Measurements from ENCODE around the gene PMEPA1. TPM values are rescaled to one million over a fixed set of nuclear protein-coding genes. Genes with fewer than 3 reads are reported as not detected.
A peak's percentile ranks its signal among the peaks of the same experiment; 100 is the strongest.
"Not testable (repeated sequence)": the region's sequence is repeated elsewhere in the genome, so short reads cannot be mapped to it uniquely, and the experiment has no call there.

Gene PMEPA1
- total RNA-seq, 1 donor from 2014 or later: 151 TPM

DNA sequence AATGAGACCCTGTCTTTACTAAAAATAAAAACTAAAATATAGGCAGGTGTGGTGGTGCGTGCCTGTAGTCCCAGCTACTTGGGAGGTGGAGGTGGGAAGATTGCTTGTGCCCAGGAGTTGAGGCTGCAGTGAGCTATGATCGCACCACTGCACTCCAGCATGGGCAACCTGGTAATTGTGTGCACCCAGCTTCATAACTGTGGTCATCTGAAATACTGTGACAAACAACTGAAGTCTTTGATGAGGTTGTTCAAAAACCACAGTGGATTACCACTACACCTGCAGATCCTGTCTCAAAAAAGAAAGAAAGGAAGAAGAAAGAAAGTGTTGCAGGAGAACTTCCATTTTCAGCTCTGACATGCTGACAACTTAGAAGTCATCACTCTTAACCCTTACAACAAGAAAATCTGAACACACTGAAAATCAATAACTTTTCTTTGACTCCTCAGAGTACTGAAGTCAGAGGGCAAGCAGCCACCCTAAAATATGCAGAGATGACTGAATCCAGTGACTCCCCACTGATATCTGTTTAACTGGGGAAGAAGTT is 75.8 kb downstream of the PMEPA1 start:
- TF ChIP-seq, protein P1, sequence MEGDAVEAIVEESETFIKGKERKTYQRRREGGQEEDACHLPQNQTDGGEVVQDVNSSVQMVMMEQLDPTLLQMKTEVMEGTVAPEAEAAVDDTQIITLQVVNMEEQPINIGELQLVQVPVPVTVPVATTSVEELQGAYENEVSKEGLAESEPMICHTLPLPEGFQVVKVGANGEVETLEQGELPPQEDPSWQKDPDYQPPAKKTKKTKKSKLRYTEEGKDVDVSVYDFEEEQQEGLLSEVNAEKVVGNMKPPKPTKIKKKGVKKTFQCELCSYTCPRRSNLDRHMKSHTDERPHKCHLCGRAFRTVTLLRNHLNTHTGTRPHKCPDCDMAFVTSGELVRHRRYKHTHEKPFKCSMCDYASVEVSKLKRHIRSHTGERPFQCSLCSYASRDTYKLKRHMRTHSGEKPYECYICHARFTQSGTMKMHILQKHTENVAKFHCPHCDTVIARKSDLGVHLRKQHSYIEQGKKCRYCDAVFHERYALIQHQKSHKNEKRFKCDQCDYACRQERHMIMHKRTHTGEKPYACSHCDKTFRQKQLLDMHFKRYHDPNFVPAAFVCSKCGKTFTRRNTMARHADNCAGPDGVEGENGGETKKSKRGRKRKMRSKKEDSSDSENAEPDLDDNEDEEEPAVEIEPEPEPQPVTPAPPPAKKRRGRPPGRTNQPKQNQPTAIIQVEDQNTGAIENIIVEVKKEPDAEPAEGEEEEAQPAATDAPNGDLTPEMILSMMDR (IDR thresholded peaks at IDR 0.05): no peak
- DNase-seq (ENCODE audit: low spot score): no peak
- Mint-ChIP-seq H3K27ac (ENCODE audit: unreplicated experiment) (no peak overlapping the region), H3K36me3 (ENCODE audit: low read depth) (peaks cover 15% of the 10 kb centered on the region), H3K27me3 (ENCODE audit: low read depth) (no peaks in the 10 kb centered on the region), H3K4me3 (ENCODE audit: unreplicated experiment) (no peak overlapping the region), H3K9me3 (ENCODE audit: low read depth) (peaks cover 21% of the 10 kb centered on the region), H3K4me1 (ENCODE audit: low read depth) (peaks cover 11% of the 10 kb centered on the region)

DNA sequence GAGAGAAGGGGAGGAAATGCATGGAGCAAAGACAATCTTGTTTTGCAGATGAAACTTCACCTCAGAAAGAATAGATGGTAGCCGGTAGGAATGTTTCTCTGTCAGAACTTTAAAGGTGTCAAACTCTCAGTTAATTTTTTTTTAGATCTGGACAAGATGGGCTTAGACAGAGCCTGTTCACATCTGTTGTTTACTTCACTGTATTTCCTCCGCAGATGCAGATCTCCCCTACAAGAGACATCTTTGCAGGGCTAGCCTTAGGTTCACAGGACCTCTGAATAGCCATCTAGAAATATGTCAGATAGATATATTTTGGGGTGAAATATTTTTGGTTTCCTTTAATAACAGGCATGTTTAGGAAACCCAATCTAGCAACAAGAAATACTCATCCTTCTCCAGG is 77.5 kb downstream of the PMEPA1 start:
- no peak overlapping the region for H3K27ac Mint-ChIP-seq (ENCODE audit: unreplicated experiment)
- no peaks in the 10 kb centered on the region for H3K27me3 Mint-ChIP-seq (ENCODE audit: low read depth)
- H3K9me3 Mint-ChIP-seq (ENCODE audit: low read depth): peaks cover 21% of the 10 kb centered on the region
- H3K36me3 Mint-ChIP-seq (ENCODE audit: low read depth): peaks cover 15% of the 10 kb centered on the region
- H3K4me3 Mint-ChIP-seq (ENCODE audit: unreplicated experiment): no peak overlapping the region
- peaks cover 12% of the 10 kb centered on the region for H3K4me1 Mint-ChIP-seq (ENCODE audit: low read depth)
- TF ChIP-seq, protein P1 (IDR thresholded peaks at IDR 0.05): no peak
- no peak for DNase-seq (ENCODE audit: low spot score)

DNA sequence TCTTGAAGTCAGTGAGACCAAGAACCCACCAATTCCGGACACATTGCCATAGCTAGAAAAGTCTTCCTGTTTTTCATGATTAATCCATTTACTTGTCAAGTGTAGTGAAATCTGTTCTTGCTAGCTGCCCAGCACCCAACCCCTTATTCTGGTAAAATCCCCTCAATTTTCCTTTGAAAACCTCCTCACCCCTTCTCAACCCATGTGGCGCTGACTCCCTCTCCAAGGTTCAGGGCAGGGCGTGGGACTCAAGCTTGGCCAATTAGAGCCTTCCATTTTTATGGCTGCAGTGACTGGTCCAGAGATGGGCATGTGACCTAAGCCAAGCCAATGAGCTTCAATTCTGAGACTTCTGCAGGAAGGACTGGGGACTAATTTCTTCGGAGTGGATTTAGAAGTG is 79.8 kb downstream of the PMEPA1 start:
- TF ChIP-seq, protein P1 (IDR thresholded peaks at IDR 0.05): no peak
- H3K4me1 Mint-ChIP-seq (ENCODE audit: low read depth): peaks cover 14% of the 10 kb centered on the region
- no peak overlapping the region for H3K27ac Mint-ChIP-seq (ENCODE audit: unreplicated experiment)
- H3K9me3 Mint-ChIP-seq (ENCODE audit: low read depth): peaks cover 5% of the 10 kb centered on the region
- no peak overlapping the region for H3K4me3 Mint-ChIP-seq (ENCODE audit: unreplicated experiment)
- DNase-seq (ENCODE audit: low spot score): no peak
- H3K27me3 Mint-ChIP-seq (ENCODE audit: low read depth): no peaks in the 10 kb centered on the region
- peaks cover 6% of the 10 kb centered on the region for H3K36me3 Mint-ChIP-seq (ENCODE audit: low read depth)

DNA sequence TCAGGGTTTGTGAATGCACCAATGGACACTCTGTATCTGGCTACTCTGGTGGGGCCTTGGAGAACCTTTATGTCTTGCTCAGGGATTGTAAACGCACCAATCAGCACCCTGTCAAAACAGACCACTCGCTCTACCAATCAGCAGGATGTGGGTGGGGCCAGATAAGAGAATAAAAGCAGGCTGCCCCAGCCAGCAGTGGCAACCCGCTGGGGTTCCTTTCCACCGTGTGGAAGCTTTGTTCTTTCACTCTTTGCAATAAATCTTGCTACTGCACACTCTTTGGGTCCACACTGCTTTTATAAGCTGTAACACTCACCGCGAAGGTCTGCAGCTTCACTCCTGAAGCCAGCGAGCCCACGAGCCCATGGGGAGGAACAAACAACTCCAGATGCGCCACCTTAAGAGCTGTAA is 80.3 kb downstream of the PMEPA1 start:
- H3K27ac Mint-ChIP-seq (ENCODE audit: unreplicated experiment); H3K9me3 Mint-ChIP-seq (ENCODE audit: low read depth); H3K4me3 Mint-ChIP-seq (ENCODE audit: unreplicated experiment); DNase-seq (ENCODE audit: low spot score); H3K27me3 Mint-ChIP-seq (ENCODE audit: low read depth); H3K36me3 Mint-ChIP-seq (ENCODE audit: low read depth): not testable (repeated sequence)
- peaks cover 14% of the 10 kb centered on the region for H3K4me1 Mint-ChIP-seq (ENCODE audit: low read depth)

DNA sequence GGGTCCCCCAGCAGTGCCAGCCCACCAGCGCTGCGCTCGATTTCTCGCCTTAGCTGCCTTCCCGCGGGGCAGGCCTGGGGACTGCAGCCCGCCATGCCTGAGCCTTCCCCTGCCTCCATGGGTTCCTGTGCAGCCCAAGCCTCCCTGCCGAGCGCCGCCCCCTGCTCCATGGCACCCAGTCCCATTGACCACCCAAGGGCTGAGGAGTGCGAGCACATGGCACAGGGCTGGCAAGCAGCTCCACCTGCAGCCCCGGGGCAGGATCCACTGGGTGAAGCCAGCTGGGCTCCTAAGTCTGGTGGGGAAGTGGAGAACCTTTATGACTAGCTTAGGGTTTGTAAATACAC is 80.9 kb downstream of the PMEPA1 start:
- not testable (repeated sequence) for H3K27ac Mint-ChIP-seq (ENCODE audit: unreplicated experiment); H3K4me3 Mint-ChIP-seq (ENCODE audit: unreplicated experiment); DNase-seq (ENCODE audit: low spot score); H3K9me3 Mint-ChIP-seq (ENCODE audit: low read depth); H3K36me3 Mint-ChIP-seq (ENCODE audit: low read depth); H3K27me3 Mint-ChIP-seq (ENCODE audit: low read depth)
- H3K4me1 Mint-ChIP-seq (ENCODE audit: low read depth): peaks cover 14% of the 10 kb centered on the region

DNA sequence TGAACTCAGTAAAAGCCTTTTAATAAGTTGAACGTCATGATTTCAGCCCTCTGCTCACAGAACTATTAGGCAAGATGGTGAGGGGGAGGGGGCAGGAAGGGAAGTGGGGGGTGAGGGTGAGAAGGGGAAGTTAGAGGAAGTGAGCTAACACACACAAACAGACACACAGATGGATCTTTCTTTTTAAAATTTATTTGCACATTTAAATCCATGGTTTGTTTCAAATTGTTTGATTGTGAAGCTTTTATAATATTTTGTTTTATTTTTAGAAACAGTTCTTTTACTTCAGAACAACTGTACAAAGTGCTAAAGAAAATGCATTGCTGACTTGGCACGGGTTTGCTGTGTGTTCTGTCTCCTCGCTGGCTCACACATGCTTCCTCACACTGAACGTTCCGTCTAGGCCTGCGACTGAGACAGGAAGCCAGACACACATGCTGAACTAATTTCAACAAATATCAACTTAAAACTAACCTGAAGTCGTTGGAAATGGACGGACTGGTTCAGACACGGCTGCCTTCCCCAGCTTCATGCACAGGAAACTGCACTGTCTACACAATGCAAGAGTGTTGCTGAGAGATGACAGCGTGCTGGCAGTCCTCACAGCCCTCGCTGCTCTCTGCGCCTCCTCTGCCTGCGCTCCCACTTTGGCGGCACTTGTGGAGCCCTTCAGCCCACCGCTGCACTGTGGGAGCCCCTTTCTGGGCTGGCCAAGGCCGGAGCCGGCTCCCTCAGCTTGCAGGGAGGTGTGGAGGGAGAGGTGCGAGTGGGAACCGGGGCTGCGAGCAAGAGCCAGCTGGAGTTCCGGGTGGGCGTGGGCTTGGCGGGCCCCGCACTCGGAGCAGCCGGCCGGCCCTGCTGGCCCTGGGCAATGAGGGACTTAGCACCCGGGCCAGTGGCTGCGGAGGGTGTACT is 81.5 kb downstream of the PMEPA1 start:
- Mint-ChIP-seq H3K36me3 (ENCODE audit: low read depth) (peaks cover 2% of the 10 kb centered on the region), H3K9me3 (ENCODE audit: low read depth) (peaks cover 7% of the 10 kb centered on the region), H3K4me3 (ENCODE audit: unreplicated experiment) (peak overlapping the region; percentile 52), H3K27me3 (ENCODE audit: low read depth) (no peaks in the 10 kb centered on the region), H3K27ac (ENCODE audit: unreplicated experiment) (peak overlapping the region; percentile 88), H3K4me1 (ENCODE audit: low read depth) (peaks cover 14% of the 10 kb centered on the region)
- no peak for DNase-seq (ENCODE audit: low spot score)
- TF ChIP-seq, protein P1 (IDR thresholded peaks at IDR 0.05): no peak
